ENCODE results near the gene MRPL48. TPM values are rescaled to one million over a fixed set of nuclear protein-coding genes. Genes with fewer than 3 reads are reported as not detected.
"Not testable (repeated sequence)": the region's sequence is repeated elsewhere in the genome, so short reads cannot be mapped to it uniquely, and the experiment has no call there.

MRPL48 gene
- polyA plus RNA-seq, 1 donor: 40.6 TPM

GRCh38 chr11:73779084-73779902 lies 8.4 kb upstream of the MRPL48 start:
- peak; percentile 95 for DNase-seq (ENCODE audit: low read depth)

- DNase-seq (ENCODE audit: low read depth): no peak
These were observed 6.4 kb upstream of the MRPL48 start for GRCh38 chr11:73781303-73781702.

GRCh38 chr11:73783483-73784020 lies 4.1 kb upstream of the MRPL48 start:
- DNase-seq (ENCODE audit: low read depth): no peak

- DNase-seq (ENCODE audit: low read depth): no peak
These were observed 3.5 kb upstream of the MRPL48 start for GRCh38 chr11:73784080-73784634.

GRCh38 chr11:73784734-73785133 lies 2.9 kb upstream of the MRPL48 start:
- no peak for DNase-seq (ENCODE audit: low read depth)

- not testable (repeated sequence) for DNase-seq (ENCODE audit: low read depth)
These were observed 2.2 kb upstream of the MRPL48 start for GRCh38 chr11:73785467-73785866.

- DNase-seq (ENCODE audit: low read depth): no peak
These were observed 527 bp upstream of the MRPL48 start for GRCh38 chr11:73787051-73787642.

GRCh38 chr11:73789279-73789670 lies 1.6 kb downstream of the MRPL48 start:
- no peak for DNase-seq (ENCODE audit: low read depth)

GRCh38 chr11:73792584-73792983 lies 4.9 kb downstream of the MRPL48 start:
- DNase-seq (ENCODE audit: low read depth): no peak

- DNase-seq (ENCODE audit: low read depth): no peak
These were observed 8.4 kb downstream of the MRPL48 start for GRCh38 chr11:73795925-73796632.

GRCh38 chr11:73797457-73797856 lies 9.8 kb downstream of the MRPL48 start:
- no peak for DNase-seq (ENCODE audit: low read depth)

- no peak for DNase-seq (ENCODE audit: low read depth)
These were observed 12.7 kb downstream of the MRPL48 start for GRCh38 chr11:73800276-73800806.

- no peak for DNase-seq (ENCODE audit: low read depth)
These were observed 13.5 kb downstream of the MRPL48 start for GRCh38 chr11:73801136-73801535.

- DNase-seq (ENCODE audit: low read depth): no peak
These were observed 17.0 kb downstream of the MRPL48 start for GRCh38 chr11:73804712-73805111.

- no peak for DNase-seq (ENCODE audit: low read depth)
These were observed 20.4 kb downstream of the MRPL48 start for GRCh38 chr11:73808052-73808451.

GRCh38 chr11:73810637-73811036 lies 23.0 kb downstream of the MRPL48 start:
- DNase-seq (ENCODE audit: low read depth): no peak

- DNase-seq (ENCODE audit: low read depth): no peak
These were observed 24.6 kb downstream of the MRPL48 start for GRCh38 chr11:73812234-73812633.

GRCh38 chr11:73814812-73815211 lies 27.1 kb downstream of the MRPL48 start:
- no peak for DNase-seq (ENCODE audit: low read depth)

GRCh38 chr11:73818846-73819245 lies 31.2 kb downstream of the MRPL48 start:
- DNase-seq (ENCODE audit: low read depth): no peak

GRCh38 chr11:73830261-73830660 lies 42.6 kb downstream of the MRPL48 start:
- no peak for DNase-seq (ENCODE audit: low read depth)

- DNase-seq (ENCODE audit: low read depth): no peak
These were observed 45.4 kb downstream of the MRPL48 start for GRCh38 chr11:73833067-73833466.

Data from forelimb muscle (tissue), 1 donor.